IMR-90 (cell line): ENCODE results near the gene DCTN5.

Experiments
- CTCF ChIP-seq: conservative IDR thresholded peaks from 2 replicates; pipeline ENCODE4 v1.5.1; 2012; ENCODE audit warnings: mild to moderate bottlenecking, low read depth, low read length, improper control_type of control experiment
- POLR2A ChIP-seq: IDR thresholded peaks from 2 replicates; pipeline ENCODE4 v1.6.1; 2012; ENCODE audit warnings: mild to moderate bottlenecking, low read depth, low read length
- RAD21 ChIP-seq: IDR thresholded peaks from 2 replicates; pipeline ENCODE4 v1.6.1; 2012; ENCODE audit warnings: low read length, improper control_type of control experiment

GRCh38 chr16:23635958-23636357 lies 5.3 kb upstream of the DCTN5 start:
- TF ChIP-seq CTCF (no peak), RAD21 (no peak), POLR2A (no peak)
